H54 (cell line): Measurements from ENCODE around the gene DHODH.

Source experiments
- DNase-seq: peaks from one replicate; pipeline ENCODE4 v3.0.0; 2011; ENCODE audit warnings: low spot score, mixed read lengths; ENCODE audit not compliant: insufficient read length
- FAIRE-seq: peaks from 3 replicates; lab custom pipeline; 2011; peaks lifted over from hg19 to GRCh38; lab: Jason Lieb, UNC
- POLR2A ChIP-seq: IDR thresholded peaks from 2 replicates; pipeline ENCODE4 v1.6.1; 2011; ENCODE audit warnings: low read depth, mild to moderate bottlenecking, low read length

The DHODH gene

DNA sequence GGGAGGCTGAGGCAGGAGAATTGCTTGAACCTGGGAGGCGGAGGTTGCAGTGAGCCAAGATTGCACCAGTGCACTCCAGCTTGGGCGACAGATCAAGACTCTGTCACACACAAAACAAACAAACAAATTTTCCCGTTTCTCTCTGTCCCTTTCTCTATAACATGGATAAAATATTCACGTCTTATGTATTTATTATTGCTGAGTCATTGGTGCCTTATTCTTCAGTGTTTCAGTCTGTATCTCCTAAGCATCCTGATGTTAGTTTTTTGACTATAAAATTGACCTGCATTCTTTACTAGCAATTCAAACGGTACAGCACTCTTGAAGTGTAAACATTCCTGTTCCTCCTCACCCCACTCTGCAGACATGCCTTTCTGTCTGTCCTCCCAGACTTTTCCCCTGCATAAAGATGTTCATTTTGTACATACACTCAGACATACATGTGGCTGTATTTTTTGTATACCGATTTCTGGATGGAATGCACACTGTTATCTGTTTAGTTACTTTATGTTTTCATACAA lies 16.4 kb downstream of the DHODH start:
- FAIRE-seq (no peak), DNase-seq (no peak)
- TF ChIP-seq POLR2A, result no peak

GRCh38 chr16:72025404-72026114 lies 17.0 kb downstream of the DHODH start:
- no peak for DNase-seq
- no peak for FAIRE-seq
- TF ChIP-seq POLR2A, result no peak

GRCh38 chr16:72027669-72028378 lies 19.3 kb downstream of the DHODH start:
- TF ChIP-seq POLR2A, result no peak
- DNase-seq (no peak), FAIRE-seq (no peak)

GRCh38 chr16:72029567-72030271 lies 21.2 kb downstream of the DHODH start:
- no peak for TF ChIP-seq POLR2A
- no peak for DNase-seq
- FAIRE-seq, result no peak

- no peak for TF ChIP-seq POLR2A
- no peak for DNase-seq
- FAIRE-seq, result no peak
Measured at GRCh38 chr16:72033437-72033836, 24.9 kb downstream of the DHODH start.

- TF ChIP-seq POLR2A, result no peak
- FAIRE-seq (no peak), DNase-seq (no peak)
Measured at GRCh38 chr16:72036098-72036497, 27.6 kb downstream of the DHODH start.

- DNase-seq (no peak), FAIRE-seq (no peak)
- TF ChIP-seq POLR2A, result no peak
Measured at GRCh38 chr16:72042157-72042660, 33.7 kb downstream of the DHODH start.

DNA sequence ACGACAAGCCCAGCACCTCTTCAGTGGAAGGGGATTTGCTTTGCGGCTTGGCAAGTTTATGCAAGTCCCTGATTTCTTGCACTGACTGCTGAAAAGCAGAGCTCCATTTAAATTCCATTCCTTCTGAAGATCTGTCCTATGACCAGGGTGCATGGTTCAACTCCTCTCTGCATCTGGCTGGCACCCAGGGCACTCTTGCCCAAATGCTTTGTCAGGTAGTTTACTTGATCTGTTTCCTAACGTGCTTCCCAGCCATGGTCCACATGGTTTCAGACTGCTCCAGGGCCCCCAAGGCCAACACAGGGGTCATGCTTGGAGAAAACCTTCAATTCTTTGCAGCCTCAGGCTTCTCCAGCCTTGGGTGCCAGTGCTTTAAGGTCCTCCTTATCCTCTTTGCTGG lies 34.5 kb downstream of the DHODH start:
- DNase-seq (no peak), FAIRE-seq (no peak)
- no peak for TF ChIP-seq POLR2A

GRCh38 chr16:72043539-72043938 lies 35.0 kb downstream of the DHODH start:
- DNase-seq (no peak), FAIRE-seq (no peak)
- no peak for TF ChIP-seq POLR2A

- TF ChIP-seq POLR2A, result no peak
- FAIRE-seq (no peak), DNase-seq (no peak)
Measured at GRCh38 chr16:72044296-72044695, 35.8 kb downstream of the DHODH start.

GRCh38 chr16:72044825-72045359 lies 36.3 kb downstream of the DHODH start:
- FAIRE-seq, result no peak
- no peak for DNase-seq
- no peak for TF ChIP-seq POLR2A

- FAIRE-seq, result no peak
Measured at GRCh38 chr16:72049110-72049509, 40.6 kb downstream of the DHODH start.

DNA sequence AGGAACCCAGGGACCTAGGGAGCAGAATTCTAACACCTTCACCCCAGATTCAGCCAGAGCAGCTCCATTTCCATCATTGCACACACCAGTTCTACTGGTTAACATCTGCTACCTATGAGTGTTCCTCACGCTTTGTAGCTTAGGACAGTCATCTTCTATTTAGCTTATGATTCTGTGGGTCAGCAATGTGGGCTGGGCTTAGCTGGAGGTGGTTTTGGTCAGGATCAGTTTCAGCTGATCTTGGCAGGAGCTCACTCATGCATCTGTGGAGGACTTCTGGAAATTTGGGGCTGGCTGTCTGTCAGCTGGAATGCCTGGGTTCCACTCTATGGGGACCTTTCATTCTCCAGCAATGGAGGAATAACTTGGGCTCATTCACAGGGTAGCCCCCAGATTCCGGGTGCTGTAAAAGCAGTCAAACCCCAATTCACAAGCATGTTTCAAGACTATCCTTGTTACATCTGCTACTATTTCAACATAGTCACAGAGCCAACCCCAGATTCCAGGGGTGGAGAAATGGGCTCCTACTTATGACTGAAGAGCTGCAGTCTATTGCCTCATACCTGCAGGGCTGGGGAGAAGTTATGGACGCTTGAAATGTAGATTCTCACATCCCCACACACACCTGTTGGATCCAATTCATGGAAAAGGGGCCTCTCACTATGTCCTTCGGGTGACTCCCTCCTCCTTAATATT lies 42.4 kb downstream of the DHODH start:
- TF ChIP-seq POLR2A, result no peak
- DNase-seq (no peak), FAIRE-seq (no peak)

More at GRCh38 chr16:72049110-72049509, 40.6 kb downstream of the DHODH start:
- no peak for TF ChIP-seq POLR2A
- no peak for DNase-seq
